ENCODE results near the gene KIAA1958. TPM values are rescaled to one million over a fixed set of nuclear protein-coding genes. Genes with fewer than 3 reads are reported as not detected.
A peak's percentile ranks its signal among the peaks of the same experiment; 100 is the strongest.

KIAA1958 gene
- total RNA-seq, 2 donors from 2014 or later: 7.0 to 42.8 TPM

- Histone ChIP-seq H3K4me3 (no peak overlapping the region), H3K36me3 (no peaks in the 10 kb centered on the region), H3K27ac (no peak overlapping the region), H3K9me3 (no peaks in the 10 kb centered on the region), H3K27me3 (replicated peaks; ENCODE audit: insufficient read depth) (no peaks in the 10 kb centered on the region), H3K4me1 (replicated peaks) (no peaks in the 10 kb centered on the region)
- WGBS: 82% methylated on average over 1 of the region's 1 CpG
- DNase-seq (ENCODE audit: low spot score): no peak
- TF ChIP-seq CTCF (IDR thresholded peaks at IDR 0.05) (no peak), POLR2AphosphoS5 (IDR thresholded peaks at IDR 0.05) (peak; percentile 14)
- intact Hi-C loops (cut with DNase I): no loop called here
Observed at GRCh38 chr9:112493393-112494137, 6.9 kb downstream of the KIAA1958 start.

- Histone ChIP-seq H3K36me3 (no peaks in the 10 kb centered on the region), H3K27me3 (replicated peaks; ENCODE audit: insufficient read depth) (no peaks in the 10 kb centered on the region), H3K9me3 (no peaks in the 10 kb centered on the region), H3K4me3 (no peak overlapping the region), H3K27ac (no peak overlapping the region), H3K4me1 (replicated peaks) (no peaks in the 10 kb centered on the region)
- 96% methylated on average over 1 of the region's 1 CpG for WGBS
- intact Hi-C loops (cut with DNase I): no loop called here
- TF ChIP-seq CTCF (IDR thresholded peaks at IDR 0.05) (no peak), POLR2A (IDR thresholded peaks at IDR 0.05) (no peak), POLR2AphosphoS5 (IDR thresholded peaks at IDR 0.05) (no peak)
- DNase-seq (ENCODE audit: low spot score): no peak
Observed at GRCh38 chr9:112494153-112494552, 7.5 kb downstream of the KIAA1958 start.

- H3K36me3 ChIP-seq: no peaks in the 10 kb centered on the region
- intact Hi-C loops (cut with DNase I): no loop called here
- H3K4me3 ChIP-seq: no peak overlapping the region
- no peak for TF ChIP-seq POLR2AphosphoS5 (IDR thresholded peaks at IDR 0.05)
- TF ChIP-seq CTCF (IDR thresholded peaks at IDR 0.05): no peak
- no peak for TF ChIP-seq POLR2A (IDR thresholded peaks at IDR 0.05)
- H3K9me3 ChIP-seq: no peaks in the 10 kb centered on the region
- 84% methylated on average over 4 of the region's 4 CpGs for WGBS
- H3K27ac ChIP-seq: no peak overlapping the region
- no peak for DNase-seq (ENCODE audit: low spot score)
- no peaks in the 10 kb centered on the region for H3K27me3 ChIP-seq (replicated peaks; ENCODE audit: insufficient read depth)
- H3K4me1 ChIP-seq (replicated peaks): no peaks in the 10 kb centered on the region
Observed at GRCh38 chr9:112495614-112496013, 9.0 kb downstream of the KIAA1958 start.

GRCh38 chr9:112496074-112496722, 9.6 kb downstream of the KIAA1958 start:
- Histone ChIP-seq H3K4me3 (no peak overlapping the region), H3K27ac (no peak overlapping the region), H3K9me3 (no peaks in the 10 kb centered on the region)

More at GRCh38 chr9:112496074-112496722, 9.6 kb downstream of the KIAA1958 start:
- Histone ChIP-seq H3K36me3 (no peaks in the 10 kb centered on the region), H3K27me3 (replicated peaks; ENCODE audit: insufficient read depth) (no peaks in the 10 kb centered on the region), H3K4me1 (replicated peaks) (no peaks in the 10 kb centered on the region)
- no peak for TF ChIP-seq POLR2A (IDR thresholded peaks at IDR 0.05)
- no peak for TF ChIP-seq POLR2AphosphoS5 (IDR thresholded peaks at IDR 0.05)
- no peak for TF ChIP-seq CTCF (IDR thresholded peaks at IDR 0.05)
- intact Hi-C loops (cut with DNase I): no loop called here
- DNase-seq (ENCODE audit: low spot score): no peak
- 46% methylated on average over 3 of the region's 3 CpGs for WGBS
